ENCODE measurements around the gene UBL7.

Gene UBL7

GRCh38 chr15:74432271-74432967, 28.5 kb downstream of the UBL7 start:
- no peak for DNase-seq (ENCODE audit: low read depth)
- H3K4me3 ChIP-seq (ENCODE audit: control insufficient read depth, low read depth, low read length) = peak overlapping the region; percentile 77
- TF ChIP-seq CTCF (IDR thresholded peaks at IDR 0.05; ENCODE audit: control insufficient read depth, insufficient read depth, low read depth, low read length, missing control alignments) = no peak

- DNase-seq (ENCODE audit: low read depth) = no peak
- no peak for TF ChIP-seq CTCF (IDR thresholded peaks at IDR 0.05; ENCODE audit: control insufficient read depth, insufficient read depth, low read depth, low read length, missing control alignments)
- peak overlapping the region; percentile 77 for H3K4me3 ChIP-seq (ENCODE audit: control insufficient read depth, low read depth, low read length)
Observed at GRCh38 chr15:74431645-74432044, 29.3 kb downstream of the UBL7 start.

GRCh38 chr15:74431116-74431515, 29.8 kb downstream of the UBL7 start:
- H3K4me3 ChIP-seq (ENCODE audit: control insufficient read depth, low read depth, low read length) = peak overlapping the region; percentile 77
- no peak for DNase-seq (ENCODE audit: low read depth)
- TF ChIP-seq CTCF (IDR thresholded peaks at IDR 0.05; ENCODE audit: control insufficient read depth, insufficient read depth, low read depth, low read length, missing control alignments) = no peak

- peak overlapping the region; percentile 16 for H3K4me3 ChIP-seq (ENCODE audit: control insufficient read depth, low read depth, low read length)
- no peak for DNase-seq (ENCODE audit: low read depth)
- no peak for TF ChIP-seq CTCF (IDR thresholded peaks at IDR 0.05; ENCODE audit: control insufficient read depth, insufficient read depth, low read depth, low read length, missing control alignments)
Observed at GRCh38 chr15:74430510-74430951, 30.4 kb downstream of the UBL7 start.

GRCh38 chr15:74429781-74430400, 31.1 kb downstream of the UBL7 start:
- no peak for DNase-seq (ENCODE audit: low read depth)
- H3K4me3 ChIP-seq (ENCODE audit: control insufficient read depth, low read depth, low read length) = no peak overlapping the region
- TF ChIP-seq CTCF (IDR thresholded peaks at IDR 0.05; ENCODE audit: control insufficient read depth, insufficient read depth, low read depth, low read length, missing control alignments) = no peak

- DNase-seq (ENCODE audit: low read depth) = no peak
- TF ChIP-seq CTCF (IDR thresholded peaks at IDR 0.05; ENCODE audit: control insufficient read depth, insufficient read depth, low read depth, low read length, missing control alignments) = no peak
- H3K4me3 ChIP-seq (ENCODE audit: control insufficient read depth, low read depth, low read length) = no peak overlapping the region
Observed at GRCh38 chr15:74428970-74429780, 31.8 kb downstream of the UBL7 start.
